ENCODE results near the gene VOPP1. TPM values are rescaled to one million over a fixed set of nuclear protein-coding genes. Genes with fewer than 3 reads are reported as not detected.

VOPP1 gene
- total RNA-seq, 2 donors from 2014 or later: 88.9 to 131 TPM

- no peak for TF ChIP-seq CTCF (IDR thresholded peaks at IDR 0.05)
- no peaks in the 10 kb centered on the region for H3K4me1 ChIP-seq (ENCODE audit: control insufficient read depth in 1 of 2, low read depth in 2 of 2)
- H3K27me3 ChIP-seq (replicated peaks; ENCODE audit: insufficient read depth): no peaks in the 10 kb centered on the region
- no peak for ATAC-seq (ENCODE audit: insufficient number of reproducible peaks, low FRiP score, low read depth)
- H3K27ac ChIP-seq: no peak overlapping the region
- H3K4me3 ChIP-seq: no peak overlapping the region
- peaks cover 6% of the 10 kb centered on the region for H3K36me3 ChIP-seq
- no peaks in the 10 kb centered on the region for H3K9me3 ChIP-seq
- no peak for DNase-seq (ENCODE audit: low spot score)
Observed at GRCh38 chr7:55497521-55497920, 74.8 kb downstream of the VOPP1 start.

- Histone ChIP-seq H3K4me1 (ENCODE audit: control insufficient read depth in 1 of 2, low read depth in 2 of 2) (no peaks in the 10 kb centered on the region), H3K27me3 (replicated peaks; ENCODE audit: insufficient read depth) (no peaks in the 10 kb centered on the region), H3K9me3 (no peaks in the 10 kb centered on the region), H3K4me3 (no peak overlapping the region), H3K27ac (no peak overlapping the region), H3K36me3 (peaks cover 12% of the 10 kb centered on the region)
- DNase-seq (ENCODE audit: low spot score): no peak
- TF ChIP-seq CTCF (IDR thresholded peaks at IDR 0.05): no peak
- ATAC-seq (ENCODE audit: insufficient number of reproducible peaks, low FRiP score, low read depth): no peak
Observed at GRCh38 chr7:55496906-55497305, 75.4 kb downstream of the VOPP1 start.

DNA sequence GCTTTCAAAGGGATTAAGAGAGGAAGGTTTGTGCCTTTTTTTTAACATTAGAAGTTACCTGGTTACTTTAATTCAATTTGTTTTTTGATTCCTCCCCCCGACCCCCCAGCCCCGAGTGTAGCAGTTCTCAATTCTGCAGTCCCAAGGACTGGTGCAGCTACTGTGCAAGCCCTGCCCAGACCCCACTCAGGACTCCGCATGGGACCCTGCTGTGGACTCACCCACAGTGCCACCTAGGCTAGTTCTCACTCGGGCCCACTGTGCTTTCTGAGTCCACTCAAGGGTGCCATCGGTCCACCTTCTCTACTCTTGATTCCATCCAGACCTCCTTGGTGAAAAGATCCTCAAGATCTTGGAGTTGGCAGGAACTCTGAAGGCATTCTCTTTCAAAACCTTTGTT is 77.4 kb downstream of the VOPP1 start:
- TF ChIP-seq CTCF (IDR thresholded peaks at IDR 0.05): no peak
- Histone ChIP-seq H3K27me3 (replicated peaks; ENCODE audit: insufficient read depth) (no peaks in the 10 kb centered on the region), H3K9me3 (no peaks in the 10 kb centered on the region), H3K36me3 (peaks cover 26% of the 10 kb centered on the region), H3K27ac (no peak overlapping the region), H3K4me1 (ENCODE audit: control insufficient read depth in 1 of 2, low read depth in 2 of 2) (no peaks in the 10 kb centered on the region), H3K4me3 (no peak overlapping the region)
- DNase-seq (ENCODE audit: low spot score) (no peak), ATAC-seq (ENCODE audit: insufficient number of reproducible peaks, low FRiP score, low read depth) (no peak)

GRCh38 chr7:55493408-55493807 is 78.9 kb downstream of the VOPP1 start:
- Histone ChIP-seq H3K4me1 (ENCODE audit: control insufficient read depth in 1 of 2, low read depth in 2 of 2) (no peaks in the 10 kb centered on the region), H3K9me3 (no peaks in the 10 kb centered on the region), H3K4me3 (no peak overlapping the region), H3K27ac (no peak overlapping the region), H3K27me3 (replicated peaks; ENCODE audit: insufficient read depth) (no peaks in the 10 kb centered on the region), H3K36me3 (peaks cover 38% of the 10 kb centered on the region)
- no peak for DNase-seq (ENCODE audit: low spot score)
- ATAC-seq (ENCODE audit: insufficient number of reproducible peaks, low FRiP score, low read depth): no peak
- TF ChIP-seq CTCF (IDR thresholded peaks at IDR 0.05): no peak

GRCh38 chr7:55491346-55491745 is 81.0 kb downstream of the VOPP1 start:
- H3K4me1 ChIP-seq (ENCODE audit: control insufficient read depth in 1 of 2, low read depth in 2 of 2): no peaks in the 10 kb centered on the region
- H3K4me3 ChIP-seq: no peak overlapping the region
- no peaks in the 10 kb centered on the region for H3K9me3 ChIP-seq
- ATAC-seq (ENCODE audit: insufficient number of reproducible peaks, low FRiP score, low read depth) (no peak), DNase-seq (ENCODE audit: low spot score) (no peak)
- H3K36me3 ChIP-seq: peaks cover 35% of the 10 kb centered on the region
- TF ChIP-seq CTCF (IDR thresholded peaks at IDR 0.05): no peak
- H3K27me3 ChIP-seq (replicated peaks; ENCODE audit: insufficient read depth): no peaks in the 10 kb centered on the region
- no peak overlapping the region for H3K27ac ChIP-seq
